CD4-positive, alpha-beta T cell treated with Interleukin-2 at 100 ng/mL for 4 hours (primary cell): Measurements from ENCODE around the gene SQSTM1.
"Not testable (repeated sequence)": the region's sequence is repeated elsewhere in the genome, so short reads cannot be mapped to it uniquely, and the experiment has no call there.

ENCODE experiments used
- DNase-seq: peaks from one replicate; pipeline ENCODE4 v3.0.0-alpha.2; 2020; ENCODE audit warnings: low spot score

The SQSTM1 gene

DNA sequence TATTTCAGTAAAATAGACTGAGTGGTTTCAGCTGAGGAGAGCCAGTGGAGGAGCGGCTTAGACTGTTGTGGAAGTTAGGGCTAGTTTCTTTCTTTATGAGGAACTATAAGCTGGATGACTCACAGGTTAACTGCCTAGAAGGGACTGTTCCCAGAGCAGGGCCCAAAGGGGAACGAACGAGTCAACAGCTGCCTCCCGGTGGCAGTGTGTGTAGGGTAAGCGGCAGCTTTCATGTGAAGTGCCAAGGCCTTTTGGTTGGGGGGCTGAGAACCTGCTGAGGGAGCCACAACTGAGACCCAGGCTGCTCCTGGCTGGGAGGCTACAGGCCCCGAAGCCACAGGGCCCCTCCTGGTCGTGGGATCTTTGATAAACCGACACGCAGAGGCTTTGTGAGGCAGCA lies 7.0 kb downstream of the SQSTM1 start:
- peak; percentile 32 for DNase-seq

DNA sequence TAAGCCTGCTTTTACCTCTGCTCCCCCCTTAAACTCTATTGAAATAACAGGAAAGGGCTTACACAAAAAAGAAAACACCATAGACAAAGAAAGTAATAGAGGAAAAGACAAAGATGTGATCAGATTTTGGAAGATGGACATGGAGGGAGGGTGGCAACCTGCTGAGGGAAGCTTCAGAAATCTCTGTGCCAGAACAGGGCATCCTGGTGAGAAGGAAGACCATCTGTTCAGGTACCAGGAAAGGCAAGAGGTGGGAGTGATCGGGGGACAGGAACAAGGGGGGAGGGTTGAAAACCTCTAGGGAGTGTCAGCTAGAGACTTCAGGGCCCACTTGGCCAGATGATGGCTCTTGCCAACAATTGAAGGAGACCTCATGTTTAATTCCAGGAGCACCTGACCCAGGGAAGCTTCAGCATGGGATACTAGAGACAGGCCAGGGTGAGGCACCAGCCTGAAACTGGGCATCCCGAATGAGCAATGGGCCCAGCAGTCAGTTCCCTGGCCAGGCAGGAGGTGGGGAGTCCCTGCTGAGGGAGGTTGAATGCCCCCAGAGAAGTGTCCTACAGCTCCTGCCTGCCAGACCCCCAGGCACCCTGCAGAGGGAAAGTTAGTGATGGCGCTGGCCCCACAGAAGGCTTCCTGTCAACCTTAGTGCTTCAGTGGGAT lies 8.2 kb downstream of the SQSTM1 start:
- DNase-seq, result no peak

DNA sequence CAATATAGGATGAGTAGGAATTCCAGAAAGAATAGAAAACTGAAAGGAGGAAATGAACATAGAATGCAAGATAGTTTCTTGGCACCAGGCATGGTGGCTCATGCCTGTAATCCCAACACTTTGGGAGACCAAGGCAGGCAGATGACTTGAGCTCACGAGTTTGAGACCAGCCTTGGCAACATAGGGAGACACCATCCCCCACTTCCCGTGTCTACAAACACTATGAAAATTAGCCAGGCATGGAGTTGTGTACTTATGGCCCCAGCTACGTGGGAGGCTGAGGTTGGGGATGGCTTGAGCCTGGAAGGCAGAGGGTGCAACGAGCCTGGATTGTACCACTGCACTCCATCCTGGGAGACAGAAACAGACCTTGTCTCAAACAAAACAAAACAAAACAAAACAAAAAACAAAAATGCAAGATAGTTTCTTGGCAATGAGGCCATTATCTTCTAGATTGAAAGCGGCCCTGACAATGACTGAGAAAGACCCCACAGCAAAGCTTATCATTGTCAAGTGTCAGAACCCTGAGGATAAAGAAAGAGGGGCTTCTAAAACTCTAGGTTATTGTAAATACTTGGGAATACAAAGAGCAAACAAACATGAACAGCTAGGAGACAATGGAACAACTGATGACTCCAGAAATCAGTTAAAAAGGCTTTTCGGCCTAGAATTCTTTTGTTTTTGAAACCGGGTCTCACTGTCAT lies 9.2 kb downstream of the SQSTM1 start:
- DNase-seq, result no peak

GRCh38 chr5:179830818-179831468 lies 10.2 kb downstream of the SQSTM1 start:
- no peak for DNase-seq

- DNase-seq, result no peak
These were observed 11.5 kb downstream of the SQSTM1 start for GRCh38 chr5:179832039-179832745.

GRCh38 chr5:179833056-179833708 lies 12.5 kb downstream of the SQSTM1 start:
- no peak for DNase-seq

DNA sequence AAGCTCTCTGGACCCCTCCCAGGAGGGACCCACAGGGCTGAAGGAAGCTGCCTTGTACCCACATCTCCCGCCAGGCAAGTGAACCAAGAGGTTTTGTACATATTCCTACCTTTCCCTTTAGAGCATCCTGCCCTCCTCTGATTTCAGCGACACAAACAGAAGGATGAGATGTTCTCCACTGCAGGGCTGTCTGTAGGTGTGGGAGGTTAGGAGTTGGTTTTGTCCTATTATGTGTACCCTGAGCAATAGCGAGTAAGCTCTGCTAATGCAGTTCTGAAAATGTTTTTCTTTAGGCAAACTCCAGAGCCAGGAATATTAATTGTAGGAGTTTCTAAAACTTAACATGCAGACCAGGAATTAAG lies 13.0 kb downstream of the SQSTM1 start:
- DNase-seq, result no peak

DNA sequence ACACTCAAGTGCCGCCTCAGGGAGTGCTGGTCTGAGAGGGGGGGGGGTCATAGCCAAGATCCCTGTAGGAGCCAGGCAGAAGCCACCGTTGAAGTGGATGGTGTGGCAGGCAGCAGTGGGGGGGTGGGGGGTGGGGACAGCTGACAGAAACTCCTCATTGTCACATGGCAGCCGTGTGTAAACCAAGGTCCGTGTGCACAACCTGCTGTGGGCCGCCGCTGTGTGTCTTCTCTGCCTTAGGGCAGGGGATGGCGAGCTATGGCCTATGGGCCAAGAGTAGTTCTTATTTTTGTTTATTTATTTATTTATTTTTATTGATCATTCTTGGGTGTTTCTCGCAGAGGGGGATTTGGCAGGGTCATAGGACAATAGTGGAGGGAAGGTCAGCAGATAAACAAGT lies 13.4 kb downstream of the SQSTM1 start:
- DNase-seq, result no peak

- DNase-seq, result not testable (repeated sequence)
These were observed 14.2 kb downstream of the SQSTM1 start for GRCh38 chr5:179834871-179835270.

DNA sequence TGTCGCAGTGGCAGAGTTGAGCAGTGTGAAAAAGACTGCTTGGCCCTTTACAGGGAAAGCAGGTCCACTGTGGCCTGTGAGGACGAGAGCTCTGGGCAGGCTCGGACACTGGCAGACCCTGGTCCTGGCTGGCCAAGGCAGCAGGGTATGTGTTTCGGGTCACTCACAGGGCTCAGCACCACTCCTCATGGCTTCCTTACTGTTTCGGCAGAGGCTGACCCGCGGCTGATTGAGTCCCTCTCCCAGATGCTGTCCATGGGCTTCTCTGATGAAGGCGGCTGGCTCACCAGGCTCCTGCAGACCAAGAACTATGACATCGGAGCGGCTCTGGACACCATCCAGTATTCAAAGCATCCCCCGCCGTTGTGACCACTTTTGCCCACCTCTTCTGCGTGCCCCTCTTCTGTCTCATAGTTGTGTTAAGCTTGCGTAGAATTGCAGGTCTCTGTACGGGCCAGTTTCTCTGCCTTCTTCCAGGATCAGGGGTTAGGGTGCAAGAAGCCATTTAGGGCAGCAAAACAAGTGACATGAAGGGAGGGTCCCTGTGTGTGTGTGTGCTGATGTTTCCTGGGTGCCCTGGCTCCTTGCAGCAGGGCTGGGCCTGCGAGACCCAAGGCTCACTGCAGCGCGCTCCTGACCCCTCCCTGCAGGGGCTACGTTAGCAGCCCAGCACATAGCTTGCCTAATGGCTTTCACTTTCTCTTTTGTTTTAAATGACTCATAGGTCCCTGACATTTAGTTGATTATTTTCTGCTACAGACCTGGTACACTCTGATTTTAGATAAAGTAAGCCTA lies 15.7 kb downstream of the SQSTM1 start:
- peak; percentile 79 for DNase-seq

DNA sequence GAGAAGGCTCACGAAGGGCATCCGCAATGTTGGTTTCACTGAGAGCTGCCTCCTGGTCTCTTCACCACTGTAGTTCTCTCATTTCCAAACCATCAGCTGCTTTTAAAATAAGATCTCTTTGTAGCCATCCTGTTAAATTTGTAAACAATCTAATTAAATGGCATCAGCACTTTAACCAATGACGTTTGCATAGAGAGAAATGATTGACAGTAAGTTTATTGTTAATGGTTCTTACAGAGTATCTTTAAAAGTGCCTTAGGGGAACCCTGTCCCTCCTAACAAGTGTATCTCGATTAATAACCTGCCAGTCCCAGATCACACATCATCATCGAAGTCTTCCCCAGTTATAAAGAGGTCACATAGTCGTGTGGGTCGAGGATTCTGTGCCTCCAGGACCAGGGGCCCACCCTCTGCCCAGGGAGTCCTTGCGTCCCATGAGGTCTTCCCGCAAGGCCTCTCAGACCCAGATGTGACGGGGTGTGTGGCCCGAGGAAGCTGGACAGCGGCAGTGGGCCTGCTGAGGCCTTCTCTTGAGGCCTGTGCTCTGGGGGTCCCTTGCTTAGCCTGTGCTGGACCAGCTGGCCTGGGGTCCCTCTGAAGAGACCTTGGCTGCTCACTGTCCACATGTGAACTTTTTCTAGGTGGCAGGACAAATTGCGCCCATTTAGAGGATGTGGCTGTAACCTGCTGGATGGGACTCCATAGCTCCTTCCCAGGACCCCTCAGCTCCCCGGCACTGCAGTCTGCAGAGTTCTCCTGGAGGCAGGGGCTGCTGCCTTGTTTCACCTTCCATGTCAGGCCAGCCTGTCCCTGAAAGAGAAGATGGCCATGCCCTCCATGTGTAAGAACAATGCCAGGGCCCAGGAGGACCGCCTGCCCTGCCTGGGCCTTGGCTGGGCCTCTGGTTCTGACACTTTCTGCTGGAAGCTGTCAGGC lies 16.6 kb downstream of the SQSTM1 start:
- no peak for DNase-seq

DNA sequence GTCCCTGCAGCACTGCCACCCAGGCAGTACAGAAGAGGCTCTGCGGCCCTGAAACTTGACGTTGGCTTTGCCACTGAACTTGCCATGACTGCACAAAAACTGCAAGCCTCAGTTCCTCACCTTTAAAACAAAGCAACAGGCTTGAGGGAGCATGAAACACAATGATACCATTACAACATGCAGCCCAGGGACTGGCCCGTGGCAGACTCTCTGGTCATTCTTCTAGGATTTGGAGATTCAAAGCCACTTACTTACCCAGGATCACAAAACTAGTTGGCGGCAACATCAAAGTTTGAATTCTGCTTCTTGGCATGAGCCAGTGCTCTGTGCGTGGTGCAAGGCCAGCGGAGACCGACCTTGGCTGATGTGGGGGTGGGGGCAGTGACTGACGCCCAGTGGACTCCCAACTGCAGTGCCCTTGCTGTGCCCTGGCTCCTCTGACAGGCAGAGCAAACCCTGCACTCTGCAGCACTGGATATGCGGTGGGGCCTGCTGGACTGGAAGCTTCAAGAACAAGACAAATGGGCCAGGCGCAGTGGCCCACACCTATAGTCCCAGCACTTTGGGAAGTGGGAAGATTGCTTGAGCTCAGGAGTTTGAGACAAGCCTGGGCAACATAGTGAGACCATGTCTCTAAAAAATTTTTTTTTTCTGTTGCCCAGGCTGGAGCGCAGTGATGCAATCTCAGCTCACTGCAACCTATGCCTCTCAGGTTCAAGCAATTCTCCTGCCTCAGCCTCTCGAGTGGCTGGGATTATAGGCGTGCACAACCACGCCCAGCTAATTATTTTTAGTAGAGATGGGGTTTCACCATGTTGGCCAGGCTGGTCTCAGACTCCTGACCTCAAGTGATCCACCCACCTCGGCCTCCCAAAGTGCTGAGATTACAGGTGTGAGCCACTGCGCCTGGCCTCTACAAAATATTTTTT lies 18.9 kb downstream of the SQSTM1 start:
- no peak for DNase-seq

GRCh38 chr5:179840321-179840720 lies 19.6 kb downstream of the SQSTM1 start:
- DNase-seq, result no peak

GRCh38 chr5:179840766-179841165 lies 20.1 kb downstream of the SQSTM1 start:
- no peak for DNase-seq

- no peak for DNase-seq
These were observed 20.9 kb downstream of the SQSTM1 start for GRCh38 chr5:179841621-179842020.

DNA sequence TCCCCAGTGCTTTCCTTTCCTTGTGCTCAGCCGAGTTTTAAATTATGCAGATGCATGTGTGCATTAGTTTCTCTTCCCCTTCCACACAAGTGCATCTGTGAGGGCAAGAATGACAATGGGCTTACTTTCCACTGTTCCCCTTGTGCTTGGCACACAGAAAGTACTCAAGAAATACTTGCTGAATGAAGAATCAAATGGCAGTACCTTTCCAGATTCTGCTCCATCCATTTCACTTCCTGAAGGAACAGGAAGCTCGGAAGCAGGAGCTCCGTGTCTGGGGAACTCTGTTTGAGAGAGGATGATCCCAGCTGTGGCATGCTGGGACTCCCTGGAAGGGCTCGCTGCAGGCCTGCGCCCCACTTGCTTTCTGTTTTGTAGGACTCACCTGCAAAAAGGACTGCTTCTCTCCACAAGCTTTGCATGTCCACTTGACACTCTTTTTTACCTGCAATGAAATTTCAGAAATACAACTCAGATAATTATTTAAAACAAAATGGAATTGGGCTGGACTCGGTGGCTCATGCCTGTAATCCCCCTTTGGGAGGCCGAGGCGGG lies 32.4 kb downstream of the SQSTM1 start:
- DNase-seq, result no peak

- DNase-seq, result no peak
These were observed 33.7 kb downstream of the SQSTM1 start for GRCh38 chr5:179854356-179854755.

GRCh38 chr5:179858241-179858585 lies 37.5 kb downstream of the SQSTM1 start:
- DNase-seq, result peak; percentile 42
